PC-9 (cell line): ENCODE data around the gene SYNPR.

ENCODE experiments used
- EZH2 ChIP-seq: fragments of 200-600 bp; sonication (generic); IDR thresholded peaks from 2 replicates; pipeline ENCODE4 v1.8.0; 2017; ENCODE audit warnings: antibody characterized with exemption, low read depth
- TF ChIP-seq, protein P1 (sequence below): fragments of 200-600 bp; sonication (generic); conservative IDR thresholded peaks from 2 replicates; pipeline ENCODE4 v1.6.1; 2017; ENCODE audit warnings: mixed run types, antibody characterized with exemption, mild to moderate bottlenecking, moderate library complexity

DNA sequence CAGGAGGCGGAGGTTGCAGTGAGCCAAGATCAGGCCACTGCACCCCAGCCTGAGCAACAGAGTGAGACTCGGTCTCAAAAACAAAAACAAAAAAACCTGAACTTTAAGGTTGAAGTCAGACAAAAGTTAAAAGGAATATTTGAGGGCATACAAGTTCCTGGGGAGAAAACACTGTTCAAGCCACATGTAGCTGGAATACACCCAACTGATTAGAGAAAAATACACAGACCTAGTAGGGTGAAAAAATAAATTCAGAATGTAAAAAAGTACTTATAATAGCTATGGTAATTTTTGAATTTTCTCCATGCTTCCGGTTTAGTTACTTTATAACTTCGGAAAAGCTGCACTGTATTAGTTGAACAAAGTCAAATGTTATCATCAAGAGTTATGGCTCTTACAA is 331.7 kb downstream of the SYNPR start:
- TF ChIP-seq, protein P1, sequence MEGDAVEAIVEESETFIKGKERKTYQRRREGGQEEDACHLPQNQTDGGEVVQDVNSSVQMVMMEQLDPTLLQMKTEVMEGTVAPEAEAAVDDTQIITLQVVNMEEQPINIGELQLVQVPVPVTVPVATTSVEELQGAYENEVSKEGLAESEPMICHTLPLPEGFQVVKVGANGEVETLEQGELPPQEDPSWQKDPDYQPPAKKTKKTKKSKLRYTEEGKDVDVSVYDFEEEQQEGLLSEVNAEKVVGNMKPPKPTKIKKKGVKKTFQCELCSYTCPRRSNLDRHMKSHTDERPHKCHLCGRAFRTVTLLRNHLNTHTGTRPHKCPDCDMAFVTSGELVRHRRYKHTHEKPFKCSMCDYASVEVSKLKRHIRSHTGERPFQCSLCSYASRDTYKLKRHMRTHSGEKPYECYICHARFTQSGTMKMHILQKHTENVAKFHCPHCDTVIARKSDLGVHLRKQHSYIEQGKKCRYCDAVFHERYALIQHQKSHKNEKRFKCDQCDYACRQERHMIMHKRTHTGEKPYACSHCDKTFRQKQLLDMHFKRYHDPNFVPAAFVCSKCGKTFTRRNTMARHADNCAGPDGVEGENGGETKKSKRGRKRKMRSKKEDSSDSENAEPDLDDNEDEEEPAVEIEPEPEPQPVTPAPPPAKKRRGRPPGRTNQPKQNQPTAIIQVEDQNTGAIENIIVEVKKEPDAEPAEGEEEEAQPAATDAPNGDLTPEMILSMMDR: no peak
- no peak for TF ChIP-seq EZH2
